CD14-positive monocyte (primary cell): Measurements from ENCODE around the gene PNPLA7. TPM values are rescaled to one million over a fixed set of nuclear protein-coding genes. Genes with fewer than 3 reads are reported as not detected.

Experiments used
- DNase-seq, 3 donors: peaks; one replicate each; pipeline ENCODE4 v3.0.0-alpha.2; 2011 to 2022
- H2AFZ ChIP-seq: 2 replicates; pipeline ENCODE4 v1.6.0; 2012; ENCODE audit warnings: mild to moderate bottlenecking, low read depth, low read length, inconsistent platforms; ENCODE audit not compliant: insufficient read depth, poor library complexity, severe bottlenecking
- H3K27ac ChIP-seq, 2 donors: 1 replicate in 1 of 2; 2 replicates in 1 of 2; pipeline ENCODE4 v1.5.1; 2012 to 2013; ENCODE audit warnings: low read length in 2 of 2, control low read depth in 1 of 2, inconsistent platforms in 1 of 2, low read depth in 1 of 2, mild to moderate bottlenecking in 1 of 2
- H3K27me3 ChIP-seq, 2 donors: one replicate each; pipeline versions ENCODE4 v1.6.0 to v1.6.1; 2011 to 2013; ENCODE audit warnings: low read length in 2 of 2; ENCODE audit not compliant: control insufficient read depth in 2 of 2, insufficient read depth in 2 of 2
- H3K36me3 ChIP-seq, 2 donors: replicated peaks in 1 of 2; 1 replicate in 1 of 2; 2 replicates in 1 of 2; pipeline versions ENCODE4 v1.5.1 to v1.6.1; 2012 to 2013; ENCODE audit warnings: low read length in 2 of 2, control low read depth in 1 of 2, inconsistent platforms in 1 of 2, mild to moderate bottlenecking in 1 of 2; ENCODE audit not compliant: insufficient read depth in 2 of 2, control insufficient read depth in 1 of 2
- H3K4me1 ChIP-seq, 2 donors: 1 replicate in 1 of 2; 2 replicates in 1 of 2; pipeline versions ENCODE4 v1.5.1 to v1.6.1; 2012 to 2013; ENCODE audit warnings: low read length in 2 of 2, control low read depth in 1 of 2, inconsistent platforms in 1 of 2, mild to moderate bottlenecking in 1 of 2, moderate library complexity in 1 of 2; ENCODE audit not compliant: insufficient read depth in 2 of 2, control insufficient read depth in 1 of 2
- H3K4me2 ChIP-seq: replicated peaks from 2 replicates; pipeline ENCODE3; 2012; ENCODE audit warnings: low read length, moderate library complexity, mild to moderate bottlenecking; ENCODE audit not compliant: poor library complexity, severe bottlenecking; ENCODE audit errors: extremely low read depth
- H3K4me3 ChIP-seq, 3 experiments: fragments of 200-600 bp in 1 of 3; sonication (generic) in 1 of 3; replicated peaks in 1 of 3; 1 replicate in 2 of 3; 2 replicates in 1 of 3; pipeline ENCODE4 v1.5.1; 2011 to 2013; ENCODE audit warnings: low read length in 3 of 3, mild to moderate bottlenecking in 3 of 3, control low read depth in 2 of 3, low read depth in 2 of 3, inconsistent platforms in 1 of 3, moderate library complexity in 1 of 3
- H3K79me2 ChIP-seq: 2 replicates; pipeline ENCODE4 v1.6.0; 2012; ENCODE audit warnings: mild to moderate bottlenecking, control low read depth, inconsistent platforms, low read length, moderate library complexity; ENCODE audit not compliant: insufficient read depth
- H3K9ac ChIP-seq: 2 replicates; pipeline ENCODE4 v1.6.0; 2017; ENCODE audit warnings: low read length, mild to moderate bottlenecking; ENCODE audit not compliant: insufficient read depth, poor library complexity, severe bottlenecking
- H3K9me3 ChIP-seq, 2 donors: replicated peaks in 1 of 2; 1 replicate in 1 of 2; 2 replicates in 1 of 2; pipeline versions ENCODE4 v1.5.1 to v1.6.1; 2012 to 2013; ENCODE audit warnings: low read length in 2 of 2, control low read depth in 1 of 2; ENCODE audit not compliant: control insufficient read depth in 1 of 2, insufficient read depth in 1 of 2
- H4K20me1 ChIP-seq: 2 replicates; pipeline ENCODE4 v1.6.0; 2012; ENCODE audit warnings: mild to moderate bottlenecking, low read length, control low read depth, moderate library complexity; ENCODE audit not compliant: insufficient read depth
- H3K27ac Mint-ChIP-seq, 7 donors: one replicate each; pipeline ENCODE4 v1.8.0; 2020; ENCODE audit warnings: mild to moderate bottlenecking in 7 of 7, mixed read lengths in 7 of 7, moderate library complexity in 6 of 7, inconsistent platforms in 2 of 7
- H3K27me3 Mint-ChIP-seq, 3 donors: one replicate each; pipeline ENCODE4 v1.8.0; 2021 to 2022; ENCODE audit warnings: low read depth in 3 of 3, mild to moderate bottlenecking in 3 of 3, mixed read lengths in 3 of 3, moderate library complexity in 3 of 3, inconsistent platforms in 1 of 3
- H3K36me3 Mint-ChIP-seq, 2 donors: one replicate each; pipeline ENCODE4 v1.8.0; 2020; ENCODE audit warnings: mixed read lengths in 2 of 2, inconsistent platforms in 1 of 2, mild to moderate bottlenecking in 1 of 2
- H3K4me1 Mint-ChIP-seq: one replicate; pipeline ENCODE4 v1.8.0; 2020; ENCODE audit warnings: mild to moderate bottlenecking, mixed read lengths
- H3K4me3 Mint-ChIP-seq, 2 donors: one replicate each; pipeline ENCODE4 v1.8.0; 2020; ENCODE audit warnings: mild to moderate bottlenecking in 2 of 2, mixed read lengths in 2 of 2, moderate library complexity in 1 of 2
- H3K9me3 Mint-ChIP-seq, 7 donors: one replicate each; pipeline ENCODE4 v1.8.0; 2020 to 2022; ENCODE audit warnings: mixed read lengths in 7 of 7, mild to moderate bottlenecking in 6 of 7, moderate library complexity in 6 of 7, inconsistent platforms in 2 of 7
- CTCF ChIP-seq: fragments of 200-600 bp; IDR thresholded peaks from one replicate; pipeline ENCODE4 v1.8.0; 2022; ENCODE audit warnings: antibody characterized with exemption, mild to moderate bottlenecking
- WGBS: methylation state at CpG from one replicate; pipeline ENCODE4 v1.1.5; 2013; ENCODE audit warnings: missing lambda C conversion rate; ENCODE audit not compliant: insufficient coverage; 5-methylcytosine and 5-hydroxymethylcytosine counted together
- intact Hi-C, 2 donors: fragments of 100-400 bp; cut with micrococcal nuclease; formaldehyde crosslinking; loops; one replicate each; pipeline versions ENCODE4 v1.15.0 to v1.15.1; 2023
- polyA plus RNA-seq, 3 donors: library from polyadenylated mRNA; depleted of rRNA in 1 of 3; unstranded in 2 of 3; stranded (reverse) in 1 of 3; fragments of 300-500 nt in 2 of 3; fragments of >200 nt in 1 of 3; fragmentation: Illumina TruSeq in 2 of 3; gene quantifications; 1 replicate in 2 of 3; 2 replicates in 1 of 3; pipeline ENCODE4 v1.2.3, GENCODE V29; 2012 to 2021

The PNPLA7 gene
- polyA plus RNA-seq, 3 donors = 0.10 to 1.1 (median 0.14) TPM

GRCh38 chr9:137496601-137497375, 53.4 kb downstream of the PNPLA7 start:
- TF ChIP-seq CTCF = no peak

DNA sequence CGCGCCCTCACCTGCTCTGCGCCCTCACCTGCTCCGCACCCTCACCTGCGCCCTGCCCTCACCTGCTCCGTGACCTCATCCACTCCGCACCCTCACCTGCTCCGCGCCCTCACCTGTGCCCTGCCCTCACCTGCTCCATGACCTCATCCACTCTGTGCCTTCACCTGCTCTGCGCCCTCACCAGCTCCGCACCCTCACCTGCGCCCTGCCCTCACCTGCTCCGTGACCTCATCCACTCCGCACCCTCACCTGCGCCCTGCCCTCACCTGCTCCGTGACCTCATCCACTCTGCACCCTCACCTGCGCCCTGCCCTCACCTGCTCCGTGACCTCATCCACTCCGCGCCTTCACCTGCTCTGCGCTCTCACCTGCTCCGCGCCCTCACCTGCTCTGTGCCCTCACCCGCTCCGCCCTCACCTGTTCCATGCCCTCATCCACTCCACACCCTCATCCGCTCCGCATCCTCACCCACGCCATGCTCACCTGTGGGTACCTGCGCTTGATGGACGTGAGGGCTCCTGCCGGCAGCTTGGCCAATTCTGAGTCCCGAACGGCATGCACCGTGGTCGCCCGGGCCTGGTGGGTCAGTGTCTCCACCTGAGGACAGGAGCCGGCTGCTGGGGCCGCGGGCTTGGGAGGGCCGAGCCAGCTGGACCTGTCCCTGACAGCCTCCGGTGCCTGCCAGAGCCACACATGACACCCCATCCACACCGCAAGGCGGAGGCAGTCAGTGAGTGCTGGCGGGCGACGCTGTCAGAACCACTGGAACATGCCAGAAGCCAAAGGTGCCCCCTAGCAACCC, 55.5 kb downstream of the PNPLA7 start:
- DNase-seq = no peak
- peak overlapping the region in 1 of 2 donors; percentile 51 for H3K27ac ChIP-seq
- H3K27ac Mint-ChIP-seq = peak overlapping the region in 4 of 7 donors; percentile 33 to 85 (median 52)
- peaks cover 14 to 17% of the 10 kb centered on the region in 2 donors for H3K4me1 ChIP-seq
- H2AFZ ChIP-seq = peak overlapping the region; percentile 63
- no peaks in the 10 kb centered on the region for H3K79me2 ChIP-seq
- no peak overlapping the region for H3K9ac ChIP-seq
- H3K4me1 Mint-ChIP-seq = peaks cover 12% of the 10 kb centered on the region
- WGBS = 97% methylated on average over 46 of the region's 46 CpGs
- no peaks in the 10 kb centered on the region for H3K36me3 ChIP-seq
- H3K4me3 ChIP-seq = peak overlapping the region in 1 of 3 experiments; percentile 28
- peaks cover 0 to 4% (median 1%) of the 10 kb centered on the region in 7 donors for H3K9me3 Mint-ChIP-seq
- H3K9me3 ChIP-seq = no peaks in the 10 kb centered on the region
- no peaks in the 10 kb centered on the region for H4K20me1 ChIP-seq
- intact Hi-C loops = no loop called here
- H3K36me3 Mint-ChIP-seq = no peaks in the 10 kb centered on the region
- peak overlapping the region; percentile 57 for H3K4me2 ChIP-seq
- peaks cover 1 to 8% (median 4%) of the 10 kb centered on the region in 3 donors for H3K27me3 Mint-ChIP-seq
- no peaks in the 10 kb centered on the region for H3K27me3 ChIP-seq
- H3K4me3 Mint-ChIP-seq = peak overlapping the region in 1 of 2 donors; percentile 78
- TF ChIP-seq CTCF = no peak

More at GRCh38 chr9:137496601-137497375, 53.4 kb downstream of the PNPLA7 start:
- Histone ChIP-seq H3K27me3 (no peaks in the 10 kb centered on the region), H3K4me3 (no peak overlapping the region), H2AFZ (no peak overlapping the region), H4K20me1 (no peaks in the 10 kb centered on the region), H3K9ac (no peak overlapping the region), H3K4me2 (no peak overlapping the region), H3K36me3 (no peaks in the 10 kb centered on the region), H3K9me3 (no peaks in the 10 kb centered on the region), H3K4me1 (peaks cover 14 to 17% of the 10 kb centered on the region in 2 donors), H3K79me2 (no peaks in the 10 kb centered on the region), H3K27ac (no peak overlapping the region)
- Mint-ChIP-seq H3K27me3 (peaks cover 0 to 8% (median 2%) of the 10 kb centered on the region in 3 donors), H3K4me3 (no peak overlapping the region), H3K36me3 (no peaks in the 10 kb centered on the region), H3K27ac (no peak overlapping the region), H3K9me3 (peaks cover 0 to 12% (median 4%) of the 10 kb centered on the region in 7 donors), H3K4me1 (peaks cover 12% of the 10 kb centered on the region)
- no peak for DNase-seq
- intact Hi-C loops = no loop called here
- 95% methylated on average over 17 of the region's 27 CpGs for WGBS
